HAP-1 (cell line): ENCODE results near the gene RIIAD1.
"Not testable (repeated sequence)": the region's sequence is repeated elsewhere in the genome, so short reads cannot be mapped to it uniquely, and the experiment has no call there.

Source experiments
- DNase-seq, 2 experiments: peaks; one replicate each; pipeline ENCODE4 v3.0.0-alpha.2; 2016 to 2020; ENCODE audit warnings: low spot score in 2 of 2
- H3K27me3 ChIP-seq: fragments of 250-450 bp; sonication (Bioruptor Pico); 2 replicates; pipeline ENCODE4 v1.5.1; 2020; ENCODE audit warnings: low read depth, mild to moderate bottlenecking, moderate library complexity
- H3K36me3 ChIP-seq: fragments of 250-450 bp; sonication (Bioruptor Pico); replicated peaks from 2 replicates; pipeline ENCODE4 v1.5.1; 2020; ENCODE audit warnings: mild to moderate bottlenecking
- H3K4me1 ChIP-seq: fragments of 250-450 bp; sonication (Bioruptor Pico); 2 replicates; pipeline ENCODE4 v1.5.1; 2020; ENCODE audit warnings: mild to moderate bottlenecking
- H3K4me3 ChIP-seq: fragments of 250-450 bp; sonication (Bioruptor Pico); 2 replicates; pipeline ENCODE4 v1.5.1; 2020; ENCODE audit warnings: mild to moderate bottlenecking, moderate library complexity
- H3K9me3 ChIP-seq: fragments of 250-450 bp; sonication (Bioruptor Pico); 2 replicates; pipeline ENCODE4 v1.5.1; 2020; ENCODE audit warnings: mild to moderate bottlenecking, moderate library complexity
- in situ Hi-C: fragments of 300-500 bp; cut with MboI; formaldehyde crosslinking; loops from 3 replicates; pipeline ENCODE4 v1.14.3; 2020; ENCODE audit warnings: low sequenced_read_pairs, inconsistent platforms, mixed read lengths

Gene RIIAD1

DNA sequence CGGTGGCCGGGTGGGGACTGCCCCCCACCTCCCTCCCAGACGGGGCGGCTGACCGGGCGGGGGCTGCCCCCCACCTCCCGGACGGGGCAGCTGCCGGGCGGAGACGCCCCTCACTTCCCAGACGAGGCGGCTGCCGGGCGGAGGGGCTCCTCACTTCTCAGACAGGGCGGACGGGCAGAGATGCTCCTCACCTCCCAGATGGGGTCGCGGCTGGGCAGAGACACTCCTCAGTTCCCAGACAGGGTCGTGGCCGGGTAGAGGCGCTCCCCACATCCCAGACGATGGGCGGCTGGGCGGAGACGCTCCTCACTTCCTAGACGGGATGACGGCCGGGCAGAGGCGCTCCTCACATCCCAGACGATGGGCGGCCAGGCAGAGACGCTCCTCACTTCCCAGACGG lies 47.9 kb downstream of the RIIAD1 start:
- H3K36me3 ChIP-seq, H3K27me3 ChIP-seq, in situ Hi-C loops, H3K4me3 ChIP-seq, H3K4me1 ChIP-seq, H3K9me3 ChIP-seq, DNase-seq: not testable (repeated sequence)

DNA sequence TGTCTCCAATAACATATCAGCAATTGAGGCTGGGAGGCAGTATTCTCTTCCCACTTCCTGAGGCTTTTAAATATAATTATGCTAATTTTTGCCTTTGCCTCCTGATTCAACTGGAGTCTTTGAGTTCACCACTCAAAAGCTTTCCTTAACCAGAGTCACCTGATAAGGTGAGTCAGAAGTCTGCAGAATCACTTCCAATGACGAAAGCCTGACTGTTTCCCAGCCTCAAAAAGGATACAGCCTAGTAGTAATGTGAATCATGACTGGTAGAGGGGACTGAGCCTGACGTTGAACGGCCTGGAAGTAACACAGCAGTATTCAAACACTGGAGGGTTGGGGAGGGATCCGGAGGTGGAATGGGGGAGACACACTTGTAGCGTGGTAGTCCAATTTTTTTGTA lies 52.4 kb downstream of the RIIAD1 start:
- no peaks in the 10 kb centered on the region for H3K27me3 ChIP-seq
- H3K4me3 ChIP-seq = no peak overlapping the region
- no peak for DNase-seq
- no peaks in the 10 kb centered on the region for H3K4me1 ChIP-seq
- no peaks in the 10 kb centered on the region for H3K9me3 ChIP-seq
- in situ Hi-C loops = no loop called here
- H3K36me3 ChIP-seq = peaks cover 5% of the 10 kb centered on the region; the same call in 1 of the 2 replicates

DNA sequence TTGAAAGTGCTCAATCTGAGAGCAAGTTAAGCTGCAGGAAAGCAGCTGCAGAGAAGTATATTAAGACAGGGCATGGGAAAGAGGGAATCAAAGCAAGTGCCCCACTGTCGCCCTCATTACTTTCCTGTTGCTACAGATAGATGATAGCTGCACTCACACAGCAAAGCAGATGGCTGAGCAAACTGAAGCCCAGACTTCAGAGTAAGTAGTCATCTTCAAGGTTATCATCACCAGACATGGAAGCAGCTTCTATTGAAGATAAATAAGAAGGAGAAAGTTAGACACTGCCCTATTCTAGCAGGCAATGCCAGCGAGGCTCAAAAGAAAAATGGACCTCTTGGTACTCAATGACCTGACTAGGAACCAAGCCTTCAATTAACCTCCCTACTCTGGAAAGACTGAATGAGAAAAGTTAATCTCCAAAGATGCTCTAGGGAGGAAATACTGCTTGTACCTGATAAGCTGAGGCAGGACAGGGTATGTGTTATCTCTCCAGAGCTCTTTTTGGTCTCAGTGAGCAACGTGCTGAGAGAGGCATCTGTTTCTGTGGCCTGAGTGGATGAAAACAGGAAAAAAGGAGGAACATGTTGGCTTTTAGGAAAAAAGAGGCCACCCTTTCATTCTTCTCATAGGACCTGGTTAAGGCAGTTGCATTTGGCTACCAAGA lies 53.1 kb downstream of the RIIAD1 start:
- Histone ChIP-seq H3K9me3 (no peaks in the 10 kb centered on the region), H3K4me1 (no peaks in the 10 kb centered on the region), H3K4me3 (no peak overlapping the region), H3K27me3 (no peaks in the 10 kb centered on the region), H3K36me3 (peaks cover 5% of the 10 kb centered on the region; the same call in 1 of the 2 replicates)
- no peak for DNase-seq
- in situ Hi-C loops = no loop called here

DNA sequence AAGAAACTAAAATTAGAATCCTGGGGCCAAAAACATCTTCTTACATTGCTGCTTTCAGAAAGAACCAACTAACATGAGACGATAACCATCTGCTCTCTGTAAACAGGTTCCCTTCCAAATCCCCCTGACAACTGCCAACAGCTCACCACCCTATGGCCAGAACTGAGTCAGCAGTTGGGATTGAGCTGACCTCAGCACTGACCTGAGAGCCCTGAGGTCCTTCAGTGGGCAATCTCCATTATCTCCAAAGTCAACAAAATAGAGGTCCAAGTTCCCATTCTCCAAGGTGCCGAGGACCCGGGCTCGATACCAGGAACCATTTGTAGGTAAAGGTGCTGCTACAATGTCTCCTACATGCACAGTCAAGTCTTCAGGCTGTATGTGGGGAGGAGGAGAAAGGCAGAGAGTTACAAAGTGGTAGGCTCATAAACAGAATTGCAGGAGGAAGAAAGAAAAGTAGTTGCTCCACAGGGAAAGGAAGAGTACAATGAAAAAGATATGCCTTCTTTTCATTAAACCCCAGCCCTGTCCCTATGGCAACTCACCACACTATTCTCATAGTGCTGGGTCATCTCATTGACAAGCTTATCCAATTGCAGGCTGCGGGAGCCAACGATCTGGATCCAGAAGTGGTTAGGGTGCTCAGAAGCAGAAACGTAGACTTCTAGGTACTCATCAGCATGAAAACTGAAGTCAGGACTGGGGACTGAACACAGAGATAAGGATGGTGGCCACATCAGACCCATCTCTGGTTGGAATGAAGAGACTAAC lies 54.8 kb downstream of the RIIAD1 start:
- Histone ChIP-seq H3K27me3 (no peaks in the 10 kb centered on the region), H3K4me1 (no peaks in the 10 kb centered on the region), H3K36me3 (peaks cover 5% of the 10 kb centered on the region; the same call in 1 of the 2 replicates), H3K4me3 (no peak overlapping the region), H3K9me3 (no peaks in the 10 kb centered on the region)
- DNase-seq = no peak
- in situ Hi-C loops = no loop called here

DNA sequence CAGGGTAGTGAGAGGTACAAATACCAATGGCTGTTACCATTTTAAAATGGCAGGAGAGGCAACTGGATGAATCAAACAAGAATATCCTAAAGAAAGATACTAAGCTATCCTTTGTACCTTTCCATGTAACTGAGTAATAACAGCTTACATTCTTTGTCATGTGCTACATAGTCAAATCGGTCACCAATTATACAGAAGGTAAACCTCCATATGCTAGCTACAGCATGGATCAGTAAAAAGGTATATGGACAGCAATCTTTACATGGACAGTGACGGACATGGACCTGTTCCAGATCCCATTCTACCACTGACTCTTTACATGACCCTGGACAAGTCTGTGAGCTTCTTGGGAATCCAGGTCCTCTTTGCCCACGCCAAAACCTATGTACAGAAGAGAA lies 55.3 kb downstream of the RIIAD1 start:
- in situ Hi-C loops = no loop called here
- H3K4me3 ChIP-seq = no peak overlapping the region
- no peaks in the 10 kb centered on the region for H3K9me3 ChIP-seq
- no peaks in the 10 kb centered on the region for H3K27me3 ChIP-seq
- H3K36me3 ChIP-seq = peaks cover 5% of the 10 kb centered on the region; the same call in 1 of the 2 replicates
- no peak for DNase-seq
- H3K4me1 ChIP-seq = no peaks in the 10 kb centered on the region

DNA sequence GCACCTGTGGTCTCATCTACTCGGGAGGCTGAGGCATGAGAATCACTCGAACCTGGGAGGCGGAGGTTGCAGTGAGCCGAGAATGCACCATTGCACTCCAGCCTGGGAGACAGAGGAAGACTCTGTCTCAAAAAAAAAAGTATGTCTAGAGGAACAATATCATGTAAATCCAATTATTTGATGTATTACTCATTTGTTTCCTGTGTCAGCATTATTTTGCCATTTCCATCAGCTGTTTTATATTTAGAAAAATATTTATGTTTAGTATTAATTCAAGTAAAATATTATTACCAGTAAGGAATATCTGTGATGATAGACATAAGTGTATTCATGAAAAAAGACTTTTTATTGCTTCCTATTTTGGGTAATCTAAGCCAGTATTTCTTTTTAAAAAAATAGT lies 56.0 kb downstream of the RIIAD1 start:
- no peak overlapping the region for H3K4me3 ChIP-seq
- no peak for DNase-seq
- H3K36me3 ChIP-seq = peaks cover 5% of the 10 kb centered on the region; the same call in 1 of the 2 replicates
- H3K9me3 ChIP-seq = no peaks in the 10 kb centered on the region
- H3K27me3 ChIP-seq = no peaks in the 10 kb centered on the region
- in situ Hi-C loops = no loop called here
- H3K4me1 ChIP-seq = no peaks in the 10 kb centered on the region
